ENCODE results near the gene SPEG. TPM values are rescaled to one million over a fixed set of nuclear protein-coding genes. Genes with fewer than 3 reads are reported as not detected.

SPEG gene
- total RNA-seq, 1 donor from 2014 or later: 71.2 TPM

DNA sequence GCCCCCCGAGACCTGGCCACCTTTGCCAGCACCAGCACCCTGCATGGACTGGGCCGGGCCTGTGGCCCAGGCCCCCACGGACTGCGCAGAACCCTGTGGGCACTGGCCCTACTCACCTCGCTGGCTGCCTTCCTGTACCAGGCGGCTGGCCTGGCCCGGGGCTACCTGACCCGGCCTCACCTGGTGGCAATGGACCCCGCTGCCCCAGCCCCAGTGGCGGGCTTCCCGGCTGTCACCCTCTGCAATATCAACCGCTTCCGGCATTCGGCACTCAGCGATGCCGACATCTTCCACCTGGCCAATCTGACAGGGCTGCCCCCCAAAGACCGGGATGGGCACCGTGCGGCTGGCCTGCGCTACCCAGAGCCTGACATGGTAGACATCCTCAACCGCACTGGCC, 80.2 kb downstream of the SPEG start:
- Histone ChIP-seq H3K79me2 (ENCODE audit: insufficient read depth, low read length) (no peaks in the 10 kb centered on the region), H3K4me1 (ENCODE audit: insufficient read depth, low read length) (peaks cover 11% of the 10 kb centered on the region), H4K20me1 (ENCODE audit: insufficient read depth, low read length) (no peaks in the 10 kb centered on the region), H3K27ac (ENCODE audit: low read depth, low read length) (no peak overlapping the region), H3K36me3 (ENCODE audit: insufficient read depth, low read length) (no peaks in the 10 kb centered on the region), H3K9ac (ENCODE audit: low read length) (no peak overlapping the region), H3K4me3 (ENCODE audit: insufficient read depth, low read depth, low read length) (no peak overlapping the region), H3K27me3 (ENCODE audit: insufficient read depth, low read length) (peaks cover 34% of the 10 kb centered on the region), H2AFZ (ENCODE audit: low read depth, low read length) (no peak overlapping the region), H3K4me2 (ENCODE audit: low read length) (no peak overlapping the region), H3K9me3 (ENCODE audit: insufficient read depth, low read depth, low read length) (no peaks in the 10 kb centered on the region)
- no peaks in the 10 kb centered on the region for H3K9me3 Mint-ChIP-seq (ENCODE audit: unreplicated experiment)
- H3K4me3 Mint-ChIP-seq (ENCODE audit: unreplicated experiment): no peak overlapping the region
- no peak for TF ChIP-seq EZH2 (IDR thresholded peaks at IDR 0.05; ENCODE audit: insufficient read depth, low read length)
- TF ChIP-seq, protein P1, sequence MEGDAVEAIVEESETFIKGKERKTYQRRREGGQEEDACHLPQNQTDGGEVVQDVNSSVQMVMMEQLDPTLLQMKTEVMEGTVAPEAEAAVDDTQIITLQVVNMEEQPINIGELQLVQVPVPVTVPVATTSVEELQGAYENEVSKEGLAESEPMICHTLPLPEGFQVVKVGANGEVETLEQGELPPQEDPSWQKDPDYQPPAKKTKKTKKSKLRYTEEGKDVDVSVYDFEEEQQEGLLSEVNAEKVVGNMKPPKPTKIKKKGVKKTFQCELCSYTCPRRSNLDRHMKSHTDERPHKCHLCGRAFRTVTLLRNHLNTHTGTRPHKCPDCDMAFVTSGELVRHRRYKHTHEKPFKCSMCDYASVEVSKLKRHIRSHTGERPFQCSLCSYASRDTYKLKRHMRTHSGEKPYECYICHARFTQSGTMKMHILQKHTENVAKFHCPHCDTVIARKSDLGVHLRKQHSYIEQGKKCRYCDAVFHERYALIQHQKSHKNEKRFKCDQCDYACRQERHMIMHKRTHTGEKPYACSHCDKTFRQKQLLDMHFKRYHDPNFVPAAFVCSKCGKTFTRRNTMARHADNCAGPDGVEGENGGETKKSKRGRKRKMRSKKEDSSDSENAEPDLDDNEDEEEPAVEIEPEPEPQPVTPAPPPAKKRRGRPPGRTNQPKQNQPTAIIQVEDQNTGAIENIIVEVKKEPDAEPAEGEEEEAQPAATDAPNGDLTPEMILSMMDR (IDR thresholded peaks at IDR 0.05; ENCODE audit: insufficient read depth, low read depth, low read length): no peak
- peaks cover 47% of the 10 kb centered on the region for H3K27me3 Mint-ChIP-seq (ENCODE audit: low read depth, unreplicated experiment)
- H3K27ac Mint-ChIP-seq (ENCODE audit: unreplicated experiment): no peak overlapping the region
- FAIRE-seq (no peak), DNase-seq (ENCODE audit: low read depth) (no peak)
- H3K36me3 Mint-ChIP-seq (ENCODE audit: low read depth, unreplicated experiment): no peaks in the 10 kb centered on the region
- H3K4me1 Mint-ChIP-seq (ENCODE audit: low read depth, unreplicated experiment): peaks cover 27% of the 10 kb centered on the region

DNA sequence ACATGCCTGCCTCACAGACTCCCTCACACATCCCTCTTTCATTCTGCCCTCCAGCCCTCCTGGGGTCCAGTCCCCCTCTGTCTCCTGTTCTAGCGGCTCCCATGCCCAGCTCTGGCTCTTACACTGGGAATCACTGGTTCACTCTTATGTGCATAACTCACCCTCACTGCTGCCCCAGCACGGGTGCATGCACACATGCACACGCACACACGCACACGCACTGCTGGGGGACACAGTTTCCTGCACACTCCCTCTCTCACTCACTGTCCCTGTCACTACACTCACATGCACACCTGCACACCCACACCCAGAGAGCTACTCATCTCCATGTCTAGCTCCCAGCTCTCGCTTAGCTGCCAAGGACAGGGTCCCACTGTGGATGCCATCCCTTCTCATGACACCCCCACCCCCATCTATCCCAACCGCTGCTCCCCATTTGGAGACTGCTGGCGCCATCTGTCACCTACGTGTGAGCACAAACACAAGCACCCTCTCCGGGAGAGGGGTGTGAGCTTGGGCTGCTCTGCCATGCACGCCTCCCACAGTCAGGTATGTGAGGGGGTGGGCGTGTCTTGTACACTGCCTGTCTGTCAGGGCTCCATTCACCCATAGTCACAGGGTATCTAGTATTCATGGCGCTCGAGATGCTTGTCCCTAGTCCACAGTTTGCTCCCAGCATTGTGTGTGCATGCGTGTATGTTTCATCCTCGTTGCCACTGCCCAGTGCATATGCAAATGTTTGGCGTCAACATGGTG, 81.4 kb downstream of the SPEG start:
- H3K9ac ChIP-seq (ENCODE audit: low read length): no peak overlapping the region
- no peaks in the 10 kb centered on the region for H3K36me3 ChIP-seq (ENCODE audit: insufficient read depth, low read length)
- Mint-ChIP-seq H3K9me3 (ENCODE audit: unreplicated experiment) (no peaks in the 10 kb centered on the region), H3K27me3 (ENCODE audit: low read depth, unreplicated experiment) (peaks cover 45% of the 10 kb centered on the region), H3K4me1 (ENCODE audit: low read depth, unreplicated experiment) (peaks cover 29% of the 10 kb centered on the region), H3K27ac (ENCODE audit: unreplicated experiment) (no peak overlapping the region), H3K36me3 (ENCODE audit: low read depth, unreplicated experiment) (no peaks in the 10 kb centered on the region), H3K4me3 (ENCODE audit: unreplicated experiment) (no peak overlapping the region)
- no peaks in the 10 kb centered on the region for H4K20me1 ChIP-seq (ENCODE audit: insufficient read depth, low read length)
- no peak overlapping the region for H3K4me3 ChIP-seq (ENCODE audit: insufficient read depth, low read depth, low read length)
- FAIRE-seq (no peak), DNase-seq (ENCODE audit: low read depth) (no peak)
- peaks cover 11% of the 10 kb centered on the region for H3K4me1 ChIP-seq (ENCODE audit: insufficient read depth, low read length)
- H3K9me3 ChIP-seq (ENCODE audit: insufficient read depth, low read depth, low read length): no peaks in the 10 kb centered on the region
- H3K27me3 ChIP-seq (ENCODE audit: insufficient read depth, low read length): peaks cover 31% of the 10 kb centered on the region
- TF ChIP-seq, protein P1 (IDR thresholded peaks at IDR 0.05; ENCODE audit: insufficient read depth, low read depth, low read length): no peak
- TF ChIP-seq EZH2 (IDR thresholded peaks at IDR 0.05; ENCODE audit: insufficient read depth, low read length): no peak
- H3K4me2 ChIP-seq (ENCODE audit: low read length): no peak overlapping the region
- no peaks in the 10 kb centered on the region for H3K79me2 ChIP-seq (ENCODE audit: insufficient read depth, low read length)
- H3K27ac ChIP-seq (ENCODE audit: low read depth, low read length): no peak overlapping the region
- no peak overlapping the region for H2AFZ ChIP-seq (ENCODE audit: low read depth, low read length)

DNA sequence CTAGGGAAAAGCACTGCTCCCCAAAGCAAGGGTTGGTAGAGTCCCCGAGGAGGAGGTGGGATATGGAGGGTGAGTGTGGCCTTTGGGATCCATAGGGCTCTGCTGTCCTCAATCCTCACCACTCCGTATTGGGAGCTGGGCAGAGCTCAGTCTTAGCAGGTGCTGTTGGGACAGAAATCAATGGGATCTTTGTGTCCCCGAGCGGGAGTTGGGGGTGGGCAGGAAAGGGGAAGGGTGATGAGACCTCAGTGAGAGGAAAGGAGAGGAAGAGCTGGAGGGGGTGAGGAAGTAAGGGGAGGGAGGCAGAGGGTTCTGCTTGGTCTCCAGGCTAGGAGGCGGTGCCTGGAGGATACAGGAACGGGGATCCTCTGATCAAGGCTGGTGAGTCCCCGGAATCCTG, 82.2 kb downstream of the SPEG start:
- H3K36me3 Mint-ChIP-seq (ENCODE audit: low read depth, unreplicated experiment): no peaks in the 10 kb centered on the region
- no peak for TF ChIP-seq EZH2 (IDR thresholded peaks at IDR 0.05; ENCODE audit: insufficient read depth, low read length)
- TF ChIP-seq, protein P1 (IDR thresholded peaks at IDR 0.05; ENCODE audit: insufficient read depth, low read depth, low read length): no peak
- FAIRE-seq: no peak
- no peak overlapping the region for H3K4me3 Mint-ChIP-seq (ENCODE audit: unreplicated experiment)
- no peaks in the 10 kb centered on the region for H3K9me3 ChIP-seq (ENCODE audit: insufficient read depth, low read depth, low read length)
- DNase-seq (ENCODE audit: low read depth): no peak
- no peaks in the 10 kb centered on the region for H3K9me3 Mint-ChIP-seq (ENCODE audit: unreplicated experiment)
- no peaks in the 10 kb centered on the region for H3K79me2 ChIP-seq (ENCODE audit: insufficient read depth, low read length)
- no peaks in the 10 kb centered on the region for H4K20me1 ChIP-seq (ENCODE audit: insufficient read depth, low read length)
- no peak overlapping the region for H3K27ac ChIP-seq (ENCODE audit: low read depth, low read length)
- no peak overlapping the region for H2AFZ ChIP-seq (ENCODE audit: low read depth, low read length)
- H3K27me3 Mint-ChIP-seq (ENCODE audit: low read depth, unreplicated experiment): peaks cover 45% of the 10 kb centered on the region
- no peak overlapping the region for H3K4me3 ChIP-seq (ENCODE audit: insufficient read depth, low read depth, low read length)
- peaks cover 37% of the 10 kb centered on the region for H3K4me1 Mint-ChIP-seq (ENCODE audit: low read depth, unreplicated experiment)
- H3K27me3 ChIP-seq (ENCODE audit: insufficient read depth, low read length): peaks cover 30% of the 10 kb centered on the region
- no peaks in the 10 kb centered on the region for H3K36me3 ChIP-seq (ENCODE audit: insufficient read depth, low read length)
- H3K4me2 ChIP-seq (ENCODE audit: low read length): no peak overlapping the region
- peaks cover 19% of the 10 kb centered on the region for H3K4me1 ChIP-seq (ENCODE audit: insufficient read depth, low read length)
- H3K9ac ChIP-seq (ENCODE audit: low read length): no peak overlapping the region
- H3K27ac Mint-ChIP-seq (ENCODE audit: unreplicated experiment): no peak overlapping the region
